ENCODE data around the gene SERTAD3.

DNA sequence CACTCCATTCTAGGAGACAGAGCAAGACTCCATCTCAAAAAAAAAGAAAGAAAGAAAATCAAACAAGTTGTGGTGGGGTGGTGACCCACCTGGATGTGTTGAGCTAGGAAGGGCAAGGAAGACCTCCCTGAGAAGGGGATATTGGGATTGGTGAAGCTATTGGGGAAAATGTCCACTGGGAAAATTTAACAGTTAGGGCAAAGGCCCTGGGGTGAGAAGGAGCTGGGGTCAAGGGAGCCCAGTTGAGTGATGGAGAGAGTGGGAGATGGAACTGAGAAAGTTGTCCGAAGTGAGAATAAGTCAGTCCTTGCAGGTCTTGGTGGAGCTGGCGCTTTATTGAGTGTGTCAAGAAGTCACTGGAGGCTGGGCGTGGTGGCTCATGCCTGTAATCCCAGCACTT, 5.9 kb downstream of the SERTAD3 start:
- no peak for TF ChIP-seq POLR2A (IDR thresholded peaks at IDR 0.05; ENCODE audit: low read depth)
- TF ChIP-seq, protein P1, sequence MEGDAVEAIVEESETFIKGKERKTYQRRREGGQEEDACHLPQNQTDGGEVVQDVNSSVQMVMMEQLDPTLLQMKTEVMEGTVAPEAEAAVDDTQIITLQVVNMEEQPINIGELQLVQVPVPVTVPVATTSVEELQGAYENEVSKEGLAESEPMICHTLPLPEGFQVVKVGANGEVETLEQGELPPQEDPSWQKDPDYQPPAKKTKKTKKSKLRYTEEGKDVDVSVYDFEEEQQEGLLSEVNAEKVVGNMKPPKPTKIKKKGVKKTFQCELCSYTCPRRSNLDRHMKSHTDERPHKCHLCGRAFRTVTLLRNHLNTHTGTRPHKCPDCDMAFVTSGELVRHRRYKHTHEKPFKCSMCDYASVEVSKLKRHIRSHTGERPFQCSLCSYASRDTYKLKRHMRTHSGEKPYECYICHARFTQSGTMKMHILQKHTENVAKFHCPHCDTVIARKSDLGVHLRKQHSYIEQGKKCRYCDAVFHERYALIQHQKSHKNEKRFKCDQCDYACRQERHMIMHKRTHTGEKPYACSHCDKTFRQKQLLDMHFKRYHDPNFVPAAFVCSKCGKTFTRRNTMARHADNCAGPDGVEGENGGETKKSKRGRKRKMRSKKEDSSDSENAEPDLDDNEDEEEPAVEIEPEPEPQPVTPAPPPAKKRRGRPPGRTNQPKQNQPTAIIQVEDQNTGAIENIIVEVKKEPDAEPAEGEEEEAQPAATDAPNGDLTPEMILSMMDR (IDR thresholded peaks at IDR 0.05) = no peak
